KOPT-K1 (cell line): ENCODE results near the gene MRPS5.
A peak's percentile ranks its signal among the peaks of the same experiment; 100 is the strongest.

ENCODE experiments used
- H3K27ac ChIP-seq: fragments of 200-600 bp; sonication (generic); 2 replicates; pipeline ENCODE4 v1.5.1; 2016; ENCODE audit warnings: antibody characterized with exemption, mild to moderate bottlenecking, low read depth, low read length; ENCODE audit not compliant: poor library complexity, severe bottlenecking
- H3K36me3 ChIP-seq: fragments of 200-600 bp; sonication (generic); 2 replicates; pipeline ENCODE4 v1.5.1; 2017; ENCODE audit warnings: antibody characterized with exemption, mild to moderate bottlenecking, low read length, moderate library complexity; ENCODE audit not compliant: insufficient read depth
- H3K9me3 ChIP-seq: fragments of 200-600 bp; sonication (generic); 2 replicates; pipeline ENCODE4 v1.5.1; 2017; ENCODE audit warnings: antibody characterized with exemption, low read length, mild to moderate bottlenecking; ENCODE audit not compliant: insufficient read depth, poor library complexity, severe bottlenecking

Gene MRPS5

GRCh38 chr2:95121407-95122196 lies at the start of gene MRPS5:
MRPS5 (minus strand) TSS chr2:95121808; CDS start chr2:95121791, 17 bp downstream.
- Histone ChIP-seq H3K9me3 (no peaks in the 10 kb centered on the region), H3K36me3 (peaks cover 32% of the 10 kb centered on the region), H3K27ac (peak within 1 kb of the TSS; percentile 94)

GRCh38 chr2:95166065-95166763 lies 44.6 kb upstream of the MRPS5 start:
- Histone ChIP-seq H3K36me3 (no peaks in the 10 kb centered on the region), H3K27ac (peak overlapping the region; percentile 92)

GRCh38 chr2:95165371-95166064 lies 43.9 kb upstream of the MRPS5 start, which contains the start of gene ZNF2:
ZNF2 (plus strand) TSS chr2:95165809; CDS start chr2:95176227, 10,418 bp downstream.
- H3K27ac ChIP-seq, result peak within 1 kb of the TSS; percentile 92
- H3K9me3 ChIP-seq, result no peaks in the 10 kb centered on the region
- no peaks in the 10 kb centered on the region for H3K36me3 ChIP-seq

More at GRCh38 chr2:95166065-95166763, 44.6 kb upstream of the MRPS5 start:
- H3K9me3 ChIP-seq, result no peaks in the 10 kb centered on the region

- no peaks in the 10 kb centered on the region for H3K36me3 ChIP-seq
- H3K9me3 ChIP-seq, result no peaks in the 10 kb centered on the region
- H3K27ac ChIP-seq, result peak overlapping the region; percentile 92
Observed at GRCh38 chr2:95165030-95165370, 43.4 kb upstream of the MRPS5 start.

- no peaks in the 10 kb centered on the region for H3K36me3 ChIP-seq
- H3K27ac ChIP-seq, result peak within 1 kb of the TSS; percentile 43
- H3K9me3 ChIP-seq, result no peaks in the 10 kb centered on the region
Observed at GRCh38 chr2:95159690-95160449, 38.3 kb upstream of the MRPS5 start, which contains the start of gene ZNF514. ZNF514 (minus strand) TSS chr2:95159848; CDS start chr2:95153253, 6,595 bp downstream.

- H3K27ac ChIP-seq, result peak overlapping the region; percentile 43
Observed at GRCh38 chr2:95158891-95159619, 37.4 kb upstream of the MRPS5 start.

GRCh38 chr2:95158441-95158840 lies 36.8 kb upstream of the MRPS5 start:
- Histone ChIP-seq H3K27ac (no peak overlapping the region), H3K36me3 (no peaks in the 10 kb centered on the region), H3K9me3 (no peaks in the 10 kb centered on the region)

More at GRCh38 chr2:95158891-95159619, 37.4 kb upstream of the MRPS5 start:
- H3K9me3 ChIP-seq, result no peaks in the 10 kb centered on the region
- H3K36me3 ChIP-seq, result no peaks in the 10 kb centered on the region

- H3K36me3 ChIP-seq, result no peaks in the 10 kb centered on the region; the same call in 1 of the 2 replicates
- H3K27ac ChIP-seq, result no peak overlapping the region
- peaks cover 83% of the 10 kb centered on the region for H3K9me3 ChIP-seq
Observed at GRCh38 chr2:95149397-95149984, 27.9 kb upstream of the MRPS5 start.

- Histone ChIP-seq H3K27ac (no peak overlapping the region), H3K36me3 (no peaks in the 10 kb centered on the region), H3K9me3 (peaks cover 87% of the 10 kb centered on the region)
Observed at GRCh38 chr2:95143838-95144237, 22.2 kb upstream of the MRPS5 start.

- H3K36me3 ChIP-seq, result no peaks in the 10 kb centered on the region
- no peak overlapping the region for H3K27ac ChIP-seq
- H3K9me3 ChIP-seq, result peaks cover 56% of the 10 kb centered on the region
Observed at GRCh38 chr2:95138702-95139101, 17.1 kb upstream of the MRPS5 start.

- Histone ChIP-seq H3K9me3 (no peaks in the 10 kb centered on the region), H3K27ac (peak overlapping the region; percentile 94)
Observed at GRCh38 chr2:95122197-95122551, 566 bp upstream of the MRPS5 start.

GRCh38 chr2:95121093-95121406 lies 558 bp downstream of the MRPS5 start:
- Histone ChIP-seq H3K36me3 (peaks cover 36% of the 10 kb centered on the region), H3K27ac (peak overlapping the region; percentile 94), H3K9me3 (no peaks in the 10 kb centered on the region)

More at GRCh38 chr2:95122197-95122551, 566 bp upstream of the MRPS5 start:
- peaks cover 26% of the 10 kb centered on the region for H3K36me3 ChIP-seq

- peaks cover 89% of the 10 kb centered on the region for H3K36me3 ChIP-seq
- H3K27ac ChIP-seq, result no peak overlapping the region
- no peaks in the 10 kb centered on the region for H3K9me3 ChIP-seq
Observed at GRCh38 chr2:95115418-95115817, 6.2 kb downstream of the MRPS5 start.

- H3K36me3 ChIP-seq, result peaks cover 96% of the 10 kb centered on the region
- no peak overlapping the region for H3K27ac ChIP-seq
- H3K9me3 ChIP-seq, result no peaks in the 10 kb centered on the region
Observed at GRCh38 chr2:95113464-95113863, 8.1 kb downstream of the MRPS5 start.
